Occipital lobe (tissue), 2 donors: Measurements from ENCODE around the gene AMOT. TPM values are rescaled to one million over a fixed set of nuclear protein-coding genes. Genes with fewer than 3 reads are reported as not detected.
"Not testable (repeated sequence)": the region's sequence is repeated elsewhere in the genome, so short reads cannot be mapped to it uniquely, and the experiment has no call there.

Experiments used
- DNase-seq: peaks from one replicate; lab custom pipeline; 2025; lab: John Stamatoyannopoulos, UW
- total RNA-seq: library from RNA; depleted of rRNA; stranded (reverse); fragments of >200 nt; gene quantifications from one replicate; pipeline ENCODE4 v1.2.3, GENCODE V29; 2014

AMOT gene, protein sequence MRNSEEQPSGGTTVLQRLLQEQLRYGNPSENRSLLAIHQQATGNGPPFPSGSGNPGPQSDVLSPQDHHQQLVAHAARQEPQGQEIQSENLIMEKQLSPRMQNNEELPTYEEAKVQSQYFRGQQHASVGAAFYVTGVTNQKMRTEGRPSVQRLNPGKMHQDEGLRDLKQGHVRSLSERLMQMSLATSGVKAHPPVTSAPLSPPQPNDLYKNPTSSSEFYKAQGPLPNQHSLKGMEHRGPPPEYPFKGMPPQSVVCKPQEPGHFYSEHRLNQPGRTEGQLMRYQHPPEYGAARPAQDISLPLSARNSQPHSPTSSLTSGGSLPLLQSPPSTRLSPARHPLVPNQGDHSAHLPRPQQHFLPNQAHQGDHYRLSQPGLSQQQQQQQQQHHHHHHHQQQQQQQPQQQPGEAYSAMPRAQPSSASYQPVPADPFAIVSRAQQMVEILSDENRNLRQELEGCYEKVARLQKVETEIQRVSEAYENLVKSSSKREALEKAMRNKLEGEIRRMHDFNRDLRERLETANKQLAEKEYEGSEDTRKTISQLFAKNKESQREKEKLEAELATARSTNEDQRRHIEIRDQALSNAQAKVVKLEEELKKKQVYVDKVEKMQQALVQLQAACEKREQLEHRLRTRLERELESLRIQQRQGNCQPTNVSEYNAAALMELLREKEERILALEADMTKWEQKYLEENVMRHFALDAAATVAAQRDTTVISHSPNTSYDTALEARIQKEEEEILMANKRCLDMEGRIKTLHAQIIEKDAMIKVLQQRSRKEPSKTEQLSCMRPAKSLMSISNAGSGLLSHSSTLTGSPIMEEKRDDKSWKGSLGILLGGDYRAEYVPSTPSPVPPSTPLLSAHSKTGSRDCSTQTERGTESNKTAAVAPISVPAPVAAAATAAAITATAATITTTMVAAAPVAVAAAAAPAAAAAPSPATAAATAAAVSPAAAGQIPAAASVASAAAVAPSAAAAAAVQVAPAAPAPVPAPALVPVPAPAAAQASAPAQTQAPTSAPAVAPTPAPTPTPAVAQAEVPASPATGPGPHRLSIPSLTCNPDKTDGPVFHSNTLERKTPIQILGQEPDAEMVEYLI
- 10.8 TPM for total RNA-seq

DNA sequence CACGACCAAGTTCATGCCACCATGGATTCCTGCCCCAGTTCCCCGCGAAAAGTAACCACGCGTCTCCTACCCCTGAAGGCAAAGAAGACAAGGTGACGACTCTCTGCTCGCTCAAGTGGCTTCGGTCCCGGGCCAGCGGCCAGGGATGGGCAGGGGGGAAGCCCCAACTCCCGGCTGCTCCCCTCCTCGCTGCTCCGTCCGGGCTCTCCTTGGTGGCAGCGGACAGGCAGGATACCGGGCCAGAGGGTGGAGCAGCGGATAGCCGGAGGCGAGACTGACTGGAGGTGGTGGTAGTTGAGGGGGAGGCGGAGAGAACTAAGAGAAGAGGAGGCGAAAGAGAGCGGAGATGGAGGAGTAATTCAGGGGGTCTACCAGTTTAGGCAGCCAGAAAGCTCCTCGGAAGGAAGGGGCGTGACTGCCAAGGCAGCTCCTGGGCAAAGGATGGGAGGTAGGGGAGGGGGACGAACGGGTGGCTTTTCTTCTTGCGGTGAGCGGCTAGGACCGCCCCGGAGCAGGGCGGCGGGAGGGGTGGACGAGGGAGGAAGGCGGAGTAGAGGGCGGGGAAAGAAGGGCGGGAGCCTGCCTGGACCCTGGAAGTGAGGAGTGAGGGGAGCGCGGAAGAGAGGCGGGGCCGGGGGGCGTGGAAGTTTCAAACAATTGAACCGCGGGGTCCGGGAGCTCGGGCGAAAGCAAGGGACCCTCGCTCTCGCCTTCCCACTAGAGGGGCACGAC, at the start of gene AMOT:
Gene AMOT, minus strand, starts transcription at position 450 of the 732 bp plus-strand sequence. CDS start 17,705 bp downstream, outside the sequence.
- DNase-seq, result peak; percentile 62

DNA sequence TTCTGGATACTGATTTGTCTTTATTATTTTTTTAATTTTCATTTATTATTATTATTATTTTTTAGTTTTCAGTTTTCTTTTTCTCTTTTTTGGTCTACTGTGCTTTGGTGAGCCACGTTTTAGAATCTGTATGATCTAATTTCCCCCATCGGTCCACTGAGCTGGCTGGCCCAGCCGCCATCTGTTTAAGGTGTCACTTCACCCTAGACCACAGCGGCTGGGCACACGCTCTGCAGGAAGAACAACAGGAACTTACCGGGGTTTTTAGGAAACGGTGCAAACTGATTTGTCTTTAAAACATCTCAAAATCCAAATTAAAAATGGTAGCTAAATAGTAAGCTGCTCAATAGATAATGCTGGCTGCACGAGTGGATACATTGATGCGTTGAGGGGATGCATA, 48.8 kb upstream of the AMOT start:
- DNase-seq, result no peak

DNA sequence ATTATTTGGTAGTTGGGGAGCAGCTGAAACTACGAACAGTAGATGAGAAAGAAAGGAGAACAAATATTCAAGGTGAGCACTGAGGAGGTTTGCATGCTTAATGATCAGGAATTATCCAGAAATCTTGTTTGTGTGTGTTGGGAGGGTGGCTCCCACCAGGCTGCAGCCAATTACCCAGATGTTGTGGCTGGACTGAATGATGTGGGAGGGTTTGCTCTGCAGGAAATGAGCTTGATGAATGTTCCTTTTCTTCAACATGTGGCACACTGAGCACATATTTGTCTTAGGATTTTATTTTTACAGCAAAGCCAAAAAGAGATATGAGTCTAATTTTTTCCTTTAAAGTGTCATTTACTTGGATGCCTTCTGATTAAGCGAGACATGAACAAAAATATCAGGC, 48.3 kb upstream of the AMOT start:
- DNase-seq, result no peak

DNA sequence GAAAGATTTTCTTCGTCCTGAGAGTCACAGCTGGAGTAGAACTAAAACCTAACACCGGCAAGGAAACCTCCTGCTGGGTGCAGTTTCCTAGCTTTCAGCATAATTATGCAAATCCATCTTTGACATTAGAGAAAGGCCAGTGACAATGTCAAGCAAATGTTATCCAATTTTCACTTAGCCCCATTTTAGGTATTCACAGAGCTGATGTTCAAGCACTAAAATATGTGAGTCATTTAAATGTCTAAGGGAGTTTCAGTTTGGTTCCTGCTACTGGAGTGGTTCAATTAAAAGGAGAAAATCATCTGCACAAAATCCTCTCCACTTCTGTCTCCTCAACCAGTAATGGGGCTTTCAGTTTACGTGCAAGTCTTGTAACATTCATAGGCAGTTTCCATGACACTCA, 37.1 kb upstream of the AMOT start:
- DNase-seq, result no peak

DNA sequence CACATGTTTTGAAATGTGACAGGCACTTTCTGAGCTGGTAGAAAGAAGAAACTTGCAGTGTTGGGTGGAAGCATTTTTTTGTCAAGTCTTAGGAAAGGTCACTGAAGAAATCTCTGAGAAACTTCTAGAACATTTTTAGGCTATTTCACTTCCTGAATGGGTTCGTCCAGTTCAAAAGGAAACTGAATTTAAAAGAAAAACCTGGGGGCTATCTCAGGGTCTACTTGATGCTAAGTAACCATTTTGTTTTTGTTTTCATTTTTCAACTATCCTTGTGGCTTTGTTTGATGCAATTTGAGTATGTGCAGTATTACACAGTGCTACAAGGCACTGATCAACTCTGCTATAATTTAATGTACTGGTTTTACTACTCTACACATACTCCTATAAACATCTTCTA, 34.0 kb upstream of the AMOT start:
- DNase-seq, result no peak

DNA sequence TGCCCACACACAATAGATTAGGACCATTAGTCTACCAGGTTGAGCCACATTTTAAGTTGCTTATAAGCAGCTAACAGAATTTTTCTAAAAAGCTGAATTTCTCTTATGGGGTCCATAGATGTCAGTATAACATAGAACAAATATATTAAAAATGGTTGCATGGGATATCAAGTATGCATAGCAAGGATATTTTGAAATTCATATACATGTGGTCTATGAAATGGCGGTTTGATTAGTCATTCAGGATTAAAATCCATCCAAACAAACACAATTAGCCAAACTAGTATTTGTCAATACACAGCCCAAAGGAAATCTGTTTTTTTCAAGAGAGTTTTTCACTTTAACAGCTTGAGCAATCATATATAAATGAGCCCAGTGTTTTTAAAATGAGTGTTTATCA, 33.5 kb upstream of the AMOT start:
- DNase-seq, result no peak

DNA sequence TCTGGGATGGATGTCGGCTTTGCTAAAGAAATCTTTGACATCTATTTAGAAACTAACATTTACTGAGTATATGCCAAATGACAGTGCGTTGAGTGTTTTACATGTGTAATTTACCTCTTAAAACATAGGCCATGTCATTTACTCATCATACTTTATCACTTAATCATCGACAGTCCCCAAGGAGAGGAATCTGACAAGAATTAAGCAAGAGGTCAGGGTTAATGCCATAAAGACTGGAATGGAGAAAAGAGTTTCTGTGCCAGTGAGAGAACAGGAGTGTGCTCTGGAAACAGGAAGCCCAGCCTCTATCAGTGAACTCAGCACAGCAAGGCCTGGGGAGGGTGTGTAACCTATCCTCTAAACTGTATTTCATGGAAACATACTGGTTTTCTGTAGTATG, 28.0 kb upstream of the AMOT start:
- no peak for DNase-seq

DNA sequence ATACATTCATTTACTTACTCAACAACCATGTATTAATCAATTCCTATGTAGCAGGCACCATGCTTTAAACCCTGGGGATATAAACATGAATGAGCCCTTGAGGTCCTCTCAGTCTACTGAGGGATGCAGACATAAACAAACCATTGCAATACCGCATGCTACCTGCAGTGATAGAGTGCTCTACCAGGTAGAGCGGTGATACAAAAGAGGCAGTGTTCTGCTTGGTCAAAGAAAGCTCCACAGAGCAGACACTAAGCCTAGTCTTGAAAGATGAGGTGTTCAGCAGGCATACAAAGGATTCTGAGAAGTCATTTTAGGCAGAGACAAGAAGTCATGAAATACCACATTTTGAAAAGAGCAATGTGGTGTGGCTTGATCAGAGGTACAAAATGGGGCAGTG, 26.9 kb upstream of the AMOT start:
- no peak for DNase-seq

DNA sequence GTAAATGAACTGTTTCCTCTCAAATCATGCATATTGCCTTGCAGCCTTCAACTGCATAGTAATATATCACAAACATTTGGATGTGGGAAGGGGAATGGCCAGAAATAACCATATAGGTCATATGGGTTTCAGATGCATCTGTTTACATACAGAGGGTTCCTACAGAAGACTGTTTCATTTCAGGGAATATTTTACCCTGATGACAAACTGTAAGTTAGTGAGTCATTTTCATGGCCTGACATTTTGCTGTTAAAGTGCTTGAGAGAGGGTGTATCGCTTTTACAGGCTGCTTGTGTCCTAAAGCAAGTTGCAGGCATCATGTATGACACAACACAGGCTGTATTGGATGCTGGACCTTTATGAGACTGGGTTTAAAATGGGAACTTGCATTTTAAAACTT, 25.5 kb upstream of the AMOT start:
- no peak for DNase-seq

DNA sequence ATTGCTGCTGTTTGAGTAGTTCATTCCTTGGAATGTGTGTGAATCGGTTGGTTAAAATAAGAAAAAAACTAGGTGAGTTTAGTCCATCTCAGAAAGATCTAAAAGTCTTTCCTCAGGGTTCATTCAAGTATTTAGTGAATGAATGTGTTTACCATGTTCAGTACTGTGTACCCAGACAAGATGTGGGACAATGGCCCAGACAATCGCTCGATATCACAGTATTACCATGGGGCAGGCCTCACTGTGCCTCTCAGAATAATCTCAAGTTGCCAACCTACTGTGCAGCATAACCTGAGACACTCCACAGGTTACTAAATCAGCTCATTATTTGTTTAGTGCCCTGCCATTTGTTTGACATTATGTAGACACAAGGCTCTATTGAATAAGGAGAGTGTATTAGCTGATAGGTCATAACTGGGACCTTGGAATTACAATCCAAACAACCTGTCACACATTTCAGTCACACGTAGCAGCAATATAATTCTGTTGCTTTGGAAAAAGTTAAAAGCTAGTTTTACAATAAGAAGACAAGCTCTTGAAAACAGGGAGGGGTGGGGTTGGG, 24.9 kb upstream of the AMOT start:
- DNase-seq, result no peak

DNA sequence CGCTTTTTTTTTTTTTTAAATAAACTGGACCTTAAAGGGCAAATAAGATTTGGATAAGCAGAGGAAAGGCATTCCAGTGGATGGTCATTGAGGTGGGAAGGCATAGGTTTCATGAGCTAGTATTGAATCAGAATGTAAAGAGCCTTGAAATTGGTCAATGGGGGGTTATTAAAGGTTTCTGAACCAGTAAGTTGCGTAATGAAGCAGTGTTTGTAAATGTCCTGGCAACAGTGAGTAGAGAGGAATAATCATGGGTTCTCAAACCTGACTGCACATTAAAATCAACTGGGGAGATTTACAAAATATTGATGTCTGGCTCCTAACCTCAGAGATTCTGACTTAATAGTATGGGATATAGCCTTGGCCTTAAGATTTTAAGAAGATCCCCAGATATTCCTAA, 23.2 kb upstream of the AMOT start:
- DNase-seq, result no peak

DNA sequence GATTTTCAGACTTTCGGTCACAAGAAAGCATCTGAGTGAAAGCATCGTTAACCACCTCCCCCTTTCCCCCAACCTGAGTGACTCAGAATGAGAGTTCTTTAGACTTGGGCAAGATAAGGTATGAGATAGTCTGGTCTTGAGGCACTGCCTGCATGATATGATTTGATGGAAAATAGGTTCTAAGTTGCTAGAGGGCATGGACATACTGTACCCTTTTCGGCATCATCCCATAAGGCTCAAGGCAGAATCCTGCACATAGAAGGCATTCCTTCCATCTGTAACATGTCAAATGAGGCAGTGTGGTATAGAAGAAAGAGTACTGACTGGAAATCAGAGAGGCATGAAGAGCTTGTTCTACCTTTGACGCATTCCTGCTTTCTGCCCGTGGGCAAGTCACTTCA, 16.8 kb upstream of the AMOT start:
- DNase-seq, result no peak

DNA sequence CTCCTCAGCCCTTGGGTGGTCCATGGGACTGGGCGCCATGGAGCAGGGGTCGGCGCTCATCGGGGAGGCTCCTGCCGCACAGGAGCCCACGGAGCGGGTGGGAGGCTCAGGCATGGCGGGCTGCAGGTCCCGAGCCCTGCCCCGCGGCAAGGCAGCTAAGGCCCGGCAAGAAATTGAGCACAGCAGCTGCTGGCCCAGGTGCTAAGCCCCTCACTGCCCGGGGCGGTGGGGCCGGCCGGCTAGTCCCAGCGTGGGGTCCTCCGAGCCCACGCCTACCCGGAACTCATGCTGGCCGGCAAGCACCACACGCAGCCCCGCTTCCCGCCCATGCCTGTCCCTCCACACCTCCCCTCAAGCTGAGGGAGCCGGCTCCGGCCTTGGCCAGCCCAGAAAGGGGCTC, 14.3 kb upstream of the AMOT start:
- not testable (repeated sequence) for DNase-seq

DNA sequence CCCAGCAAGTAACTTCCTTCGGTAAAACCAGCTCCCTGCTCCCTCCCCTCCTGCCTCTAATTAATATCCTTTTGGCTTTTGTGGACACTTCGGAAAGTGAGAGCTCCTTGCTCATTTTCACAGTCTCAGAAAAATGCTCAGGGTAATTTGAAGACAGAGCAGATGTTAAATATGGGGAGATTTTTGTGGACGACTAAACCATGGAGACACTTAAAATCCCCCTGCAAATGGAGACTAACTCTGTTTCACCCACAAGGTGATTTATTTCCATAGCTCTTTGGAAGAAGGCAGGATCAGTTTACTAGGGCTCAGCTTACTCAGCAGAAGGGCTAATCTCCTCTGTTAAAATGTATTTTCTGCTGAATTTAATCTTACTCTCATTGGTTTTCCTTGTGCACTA, 12.2 kb upstream of the AMOT start:
- DNase-seq, result no peak

DNA sequence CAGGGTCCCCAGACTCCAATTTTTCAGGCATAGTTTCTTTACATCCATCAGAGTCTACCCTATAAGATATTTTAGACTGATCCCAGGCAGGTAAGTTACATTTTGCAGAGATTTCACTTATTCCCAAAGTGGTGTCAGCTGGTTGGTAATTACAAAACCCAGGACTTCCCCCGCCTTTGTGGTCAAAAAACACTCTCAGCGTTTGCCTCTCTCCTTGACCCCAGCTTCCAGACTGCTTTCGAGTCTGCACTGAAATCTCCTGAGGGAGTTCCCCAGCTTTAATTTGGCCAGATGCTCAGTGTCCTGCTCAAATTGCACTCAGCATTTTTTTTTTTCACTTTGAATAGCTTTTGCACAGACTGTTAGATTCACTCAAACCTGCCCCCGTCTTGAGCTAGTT, 11.2 kb upstream of the AMOT start:
- DNase-seq, result no peak

DNA sequence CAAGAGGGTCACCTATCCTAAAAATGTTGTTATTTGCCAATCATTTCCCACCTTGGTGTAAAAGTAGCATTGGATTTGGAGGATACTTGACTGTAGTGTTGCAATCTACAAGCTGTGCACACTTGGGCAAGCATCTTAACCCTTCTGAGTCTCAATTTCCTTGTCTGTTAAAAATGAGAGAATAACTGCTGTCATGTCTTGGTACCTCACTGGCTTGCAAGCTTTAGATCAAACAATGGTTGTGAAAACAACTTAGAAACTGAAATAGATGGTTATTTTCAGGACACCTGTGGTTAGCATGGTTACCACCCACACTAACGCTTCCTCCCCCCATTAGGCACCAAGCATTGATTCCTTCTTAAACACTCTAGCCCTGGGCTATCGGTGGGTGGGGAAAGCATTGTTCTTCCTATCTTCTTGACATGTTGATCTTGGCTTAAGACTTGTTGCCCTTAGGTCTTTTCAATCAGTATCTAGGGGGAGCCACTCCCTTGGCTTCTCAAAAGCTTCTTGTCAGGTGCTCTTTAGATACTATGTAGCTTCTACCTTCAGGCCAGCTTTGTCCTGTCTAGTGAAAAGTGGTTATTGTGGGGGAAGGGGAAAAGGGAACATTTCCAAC, 10.6 kb upstream of the AMOT start:
- DNase-seq, result no peak

DNA sequence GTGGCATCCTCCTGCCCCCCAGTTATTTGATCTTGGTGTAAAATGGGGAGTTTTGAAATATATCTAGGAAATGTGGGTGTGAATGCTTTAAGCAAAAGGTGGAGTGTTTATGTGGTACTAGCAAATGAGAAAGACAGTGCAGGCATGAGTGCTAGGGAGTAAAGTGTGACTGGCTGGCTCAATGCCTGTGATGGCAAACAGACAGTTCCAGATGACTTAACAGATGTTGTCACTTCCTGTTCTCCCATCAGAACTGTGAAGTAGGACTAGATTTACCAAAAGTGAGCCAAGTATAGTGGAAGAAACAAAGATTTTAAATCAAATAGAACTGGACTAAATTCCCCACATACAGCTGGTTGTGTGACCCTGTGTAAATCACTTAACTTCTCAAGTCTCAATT, 8.4 kb upstream of the AMOT start:
- DNase-seq, result no peak

DNA sequence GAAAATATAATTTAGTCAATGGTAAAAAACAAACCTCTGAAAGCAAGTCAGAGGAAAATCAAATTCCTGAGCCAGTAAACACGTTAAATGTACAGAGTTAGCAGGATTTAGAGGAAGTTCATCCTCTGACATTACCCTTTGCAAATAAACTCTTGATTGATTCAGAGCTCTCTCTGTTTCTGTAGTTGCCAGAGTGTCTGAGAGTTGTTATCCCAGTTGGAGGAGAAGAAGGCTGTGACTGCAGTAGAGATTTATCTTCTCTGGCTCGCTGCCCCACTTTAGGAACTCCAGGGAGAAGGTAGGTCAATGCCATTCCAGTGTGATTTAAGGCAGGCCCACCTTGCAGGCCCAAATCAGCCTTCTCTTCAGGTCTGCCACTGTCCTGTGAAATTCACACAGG, 6.2 kb upstream of the AMOT start:
- no peak for DNase-seq

DNA sequence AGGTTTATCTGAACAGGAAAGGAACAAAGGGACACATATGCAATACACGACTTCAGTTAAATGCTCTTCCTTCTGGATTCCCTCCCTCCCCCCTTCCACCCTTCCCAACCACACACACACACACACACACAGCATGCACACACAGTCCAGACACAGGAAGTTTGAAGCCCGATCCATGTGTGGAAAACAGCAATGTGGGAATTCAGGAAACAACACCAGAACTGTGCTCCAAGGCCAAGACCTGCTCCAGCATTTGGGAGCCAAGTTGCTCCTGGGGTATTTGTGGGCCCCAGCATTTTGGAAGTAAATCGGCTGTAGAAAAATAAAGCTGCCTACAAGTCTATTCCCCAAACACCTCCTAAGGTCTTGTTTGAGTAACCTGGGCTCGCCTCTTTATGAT, 5.6 kb upstream of the AMOT start:
- no peak for DNase-seq

DNA sequence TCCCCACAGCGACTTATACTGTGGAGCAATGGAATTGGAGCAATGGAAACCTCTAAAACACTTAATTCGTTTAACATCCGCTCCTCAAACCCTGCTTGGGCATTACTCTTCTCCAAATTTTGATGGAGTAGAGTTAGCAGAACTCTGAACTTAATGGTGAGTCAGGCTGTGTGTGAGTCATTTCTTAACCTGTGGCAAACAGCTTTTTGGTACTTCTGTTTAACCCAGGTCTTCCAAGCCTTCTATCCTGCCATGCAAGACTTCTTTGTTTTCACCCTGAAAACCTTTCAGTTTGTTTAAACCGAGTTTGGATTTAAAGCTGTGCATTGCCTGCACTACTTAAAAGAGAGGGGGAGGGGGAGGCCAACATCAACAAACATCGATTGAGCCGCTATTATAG, 3.6 kb upstream of the AMOT start:
- no peak for DNase-seq

DNA sequence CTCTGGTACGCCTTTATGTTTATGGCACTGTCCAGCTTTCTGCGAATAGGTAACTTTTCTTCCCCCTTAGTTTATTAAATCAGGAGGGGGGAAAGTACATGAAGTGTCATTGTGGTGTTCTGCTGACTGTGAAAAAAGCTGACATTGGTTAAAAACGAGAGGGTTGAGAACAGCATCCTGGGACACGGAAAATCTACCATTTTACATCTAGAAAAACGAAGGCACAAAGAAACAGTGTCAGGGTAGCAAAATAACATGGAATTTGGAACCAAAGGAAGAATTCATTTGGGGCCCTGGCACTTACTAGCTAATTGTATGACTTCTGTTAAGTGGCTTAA, 1.2 kb upstream of the AMOT start:
- no peak for DNase-seq
